ENCODE data around the gene MDC1. TPM values are rescaled to one million over a fixed set of nuclear protein-coding genes. Genes with fewer than 3 reads are reported as not detected.

The MDC1 gene
- total RNA-seq, 1 donor from 2014 or later, result 65.6 TPM

GRCh38 chr6:30703821-30704220 is 13.3 kb downstream of the MDC1 start:
- ATAC-seq (ENCODE audit: low read depth) (no peak), DNase-seq (no peak)
- Mint-ChIP-seq H3K4me1 (no peaks in the 10 kb centered on the region), H3K9me3 (no peaks in the 10 kb centered on the region), H3K4me3 (no peak overlapping the region), H3K36me3 (ENCODE audit: low read depth) (peaks cover 68% of the 10 kb centered on the region), H3K27me3 (no peaks in the 10 kb centered on the region), H3K27ac (no peak overlapping the region)
- POLR2A ChIA-PET, result interaction anchor here (1.2 to 2.7 kb wide), 3 partner anchors 10 to 24 kb away, joined by 5 to 10 read pairs (median 6); partner anchors contain the start of gene MDC1
- TF ChIP-seq, protein P1, sequence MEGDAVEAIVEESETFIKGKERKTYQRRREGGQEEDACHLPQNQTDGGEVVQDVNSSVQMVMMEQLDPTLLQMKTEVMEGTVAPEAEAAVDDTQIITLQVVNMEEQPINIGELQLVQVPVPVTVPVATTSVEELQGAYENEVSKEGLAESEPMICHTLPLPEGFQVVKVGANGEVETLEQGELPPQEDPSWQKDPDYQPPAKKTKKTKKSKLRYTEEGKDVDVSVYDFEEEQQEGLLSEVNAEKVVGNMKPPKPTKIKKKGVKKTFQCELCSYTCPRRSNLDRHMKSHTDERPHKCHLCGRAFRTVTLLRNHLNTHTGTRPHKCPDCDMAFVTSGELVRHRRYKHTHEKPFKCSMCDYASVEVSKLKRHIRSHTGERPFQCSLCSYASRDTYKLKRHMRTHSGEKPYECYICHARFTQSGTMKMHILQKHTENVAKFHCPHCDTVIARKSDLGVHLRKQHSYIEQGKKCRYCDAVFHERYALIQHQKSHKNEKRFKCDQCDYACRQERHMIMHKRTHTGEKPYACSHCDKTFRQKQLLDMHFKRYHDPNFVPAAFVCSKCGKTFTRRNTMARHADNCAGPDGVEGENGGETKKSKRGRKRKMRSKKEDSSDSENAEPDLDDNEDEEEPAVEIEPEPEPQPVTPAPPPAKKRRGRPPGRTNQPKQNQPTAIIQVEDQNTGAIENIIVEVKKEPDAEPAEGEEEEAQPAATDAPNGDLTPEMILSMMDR (IDR thresholded peaks at IDR 0.05), result no peak
- CTCF ChIA-PET, result interaction anchor here (1.0 to 1.5 kb wide), 3 partner anchors 12 to 27 kb away, joined by 3 to 4 read pairs (median 4); no protein-coding TSS in a partner anchor
- intact Hi-C loops (cut with micrococcal nuclease), result loop anchor here (1.0 kb wide), 1 partner anchor 14 kb away; the partner anchor contains the start of gene NRM

GRCh38 chr6:30703011-30703410 is 14.1 kb downstream of the MDC1 start:
- ATAC-seq (ENCODE audit: low read depth) (no peak), DNase-seq (no peak)
- Mint-ChIP-seq H3K27ac (no peak overlapping the region), H3K4me1 (no peaks in the 10 kb centered on the region), H3K9me3 (no peaks in the 10 kb centered on the region), H3K27me3 (no peaks in the 10 kb centered on the region), H3K36me3 (ENCODE audit: low read depth) (peaks cover 61% of the 10 kb centered on the region), H3K4me3 (no peak overlapping the region)
- intact Hi-C loops (cut with micrococcal nuclease), result loop anchor here (1.0 kb wide), 1 partner anchor 13 kb away; the partner anchor contains the start of gene NRM
- TF ChIP-seq, protein P1 (IDR thresholded peaks at IDR 0.05), result no peak
- ChIA-PET CTCF (interaction anchor here (1.5 kb wide), 1 partner anchor 28 kb away, joined by 4 read pairs; no protein-coding TSS in a partner anchor), POLR2A (interaction anchor here (1.2 to 2.7 kb wide), 3 partner anchors 9 to 23 kb away, joined by 5 to 10 read pairs (median 6); partner anchors contain the start of gene MDC1)

- H3K27me3 Mint-ChIP-seq, result no peaks in the 10 kb centered on the region
- TF ChIP-seq, protein P1 (IDR thresholded peaks at IDR 0.05), result no peak
- ATAC-seq (ENCODE audit: low read depth) (no peak), DNase-seq (no peak)
- H3K4me3 Mint-ChIP-seq, result no peak overlapping the region
- no peak overlapping the region for H3K27ac Mint-ChIP-seq
- ChIA-PET POLR2A (interaction anchor here (1.0 kb wide), 1 partner anchor 17 kb away, joined by 3 read pairs; the partner anchor contains the start of gene MDC1), CTCF (no interaction called here)
- intact Hi-C loops (cut with micrococcal nuclease), result no loop called here
- no peaks in the 10 kb centered on the region for H3K9me3 Mint-ChIP-seq
- H3K4me1 Mint-ChIP-seq, result no peaks in the 10 kb centered on the region
- H3K36me3 Mint-ChIP-seq (ENCODE audit: low read depth), result peaks cover 43% of the 10 kb centered on the region
Measured at GRCh38 chr6:30700340-30700739, 16.7 kb downstream of the MDC1 start.

GRCh38 chr6:30696432-30696831 is 20.6 kb downstream of the MDC1 start:
- TF ChIP-seq, protein P1 (IDR thresholded peaks at IDR 0.05), result no peak
- Mint-ChIP-seq H3K4me1 (peaks cover 7% of the 10 kb centered on the region), H3K36me3 (ENCODE audit: low read depth) (peaks cover 10% of the 10 kb centered on the region), H3K27ac (no peak overlapping the region), H3K4me3 (no peak overlapping the region), H3K9me3 (no peaks in the 10 kb centered on the region), H3K27me3 (no peaks in the 10 kb centered on the region)
- ATAC-seq (ENCODE audit: low read depth) (no peak), DNase-seq (no peak)
- ChIA-PET CTCF (no interaction called here), POLR2A (interaction anchor here (1.0 kb wide), 1 partner anchor 19 kb away, joined by 5 read pairs; no protein-coding TSS in a partner anchor)
- intact Hi-C loops (cut with micrococcal nuclease), result no loop called here

DNA sequence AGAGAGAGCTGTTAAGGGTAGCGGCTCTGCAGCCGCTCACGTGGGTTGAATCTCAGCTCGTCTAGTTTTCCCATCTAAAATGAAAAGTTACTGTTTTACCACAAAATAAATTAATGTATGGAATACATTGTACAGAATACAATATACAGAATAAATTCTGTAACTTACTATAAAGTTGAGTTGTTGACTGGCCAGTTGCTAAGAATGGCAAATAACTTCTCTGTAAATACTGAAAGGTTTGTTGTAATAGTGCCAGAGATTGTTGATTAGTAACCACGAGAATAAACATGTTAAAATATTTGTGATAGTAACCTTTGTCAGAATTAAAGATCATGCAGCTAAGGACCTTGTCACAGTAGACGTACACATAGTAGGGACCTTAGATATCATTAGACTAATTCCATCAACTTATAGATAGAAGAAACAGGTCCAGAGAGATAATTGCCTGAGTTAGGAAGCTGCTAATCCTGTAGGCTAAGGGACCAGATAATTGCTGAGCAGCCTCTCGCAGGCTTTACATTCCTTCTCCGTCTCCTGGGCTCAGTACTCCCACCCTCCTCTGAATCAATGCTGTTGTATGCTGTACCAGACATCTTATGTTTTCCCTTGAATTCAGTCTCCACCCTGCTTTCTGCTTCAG is 25.8 kb downstream of the MDC1 start:
- Mint-ChIP-seq H3K4me1 (peaks cover 49% of the 10 kb centered on the region), H3K36me3 (ENCODE audit: low read depth) (peaks cover 7% of the 10 kb centered on the region), H3K27ac (peak overlapping the region; percentile 84), H3K27me3 (no peaks in the 10 kb centered on the region), H3K9me3 (no peaks in the 10 kb centered on the region), H3K4me3 (peak overlapping the region; percentile 92)
- DNase-seq (no peak), ATAC-seq (ENCODE audit: low read depth) (no peak)
- TF ChIP-seq, protein P1 (IDR thresholded peaks at IDR 0.05), result no peak
- intact Hi-C loops (cut with micrococcal nuclease), result no loop called here
- CTCF ChIA-PET, result interaction anchor here (1.1 to 6.1 kb wide), 6 partner anchors 11 to 120 kb away, joined by 3 to 58 read pairs (median 6); partner anchors contain the start of gene ABCF1
- POLR2A ChIA-PET, result interaction anchor here (0.7 to 8.2 kb wide), 4 partner anchors 9 to 197 kb away, joined by 3 to 262 read pairs (median 10); partner anchors contain the start of genes MDC1 and TUBB
